Uterus (tissue), 4 donors: Measurements from ENCODE around the gene SCAF11. TPM values are rescaled to one million over a fixed set of nuclear protein-coding genes. Genes with fewer than 3 reads are reported as not detected.

ENCODE experiments used
- DNase-seq, 2 donors: peaks; one replicate each; pipeline ENCODE4 v3.0.0-alpha.2; 2019 to 2020
- H3K27ac ChIP-seq, 2 donors: fragments of 200-600 bp; sonication (generic); 1 replicate in 1 of 2; 2 replicates in 1 of 2; pipeline ENCODE4 v1.5.1; 2016 to 2018
- H3K27me3 ChIP-seq, 2 donors: fragments of 200-600 bp; sonication (generic); one replicate each; pipeline ENCODE4 v1.5.1; 2018 to 2019; ENCODE audit warnings: control low read depth in 1 of 2
- H3K36me3 ChIP-seq, 2 donors: fragments of 200-600 bp; sonication (generic); one replicate each; pipeline ENCODE4 v1.5.1; 2019; ENCODE audit warnings: control low read depth in 1 of 2
- H3K4me1 ChIP-seq, 2 donors: fragments of 200-600 bp; sonication (generic); one replicate each; pipeline ENCODE4 v1.5.1; 2018 to 2019; ENCODE audit warnings: control low read depth in 1 of 2
- H3K4me3 ChIP-seq, 2 donors: fragments of 200-600 bp; sonication (generic); 1 replicate in 1 of 2; 2 replicates in 1 of 2; pipeline ENCODE4 v1.5.1; 2018 to 2019; ENCODE audit warnings: mild to moderate bottlenecking in 1 of 2
- H3K9me3 ChIP-seq, 2 donors: fragments of 200-600 bp; sonication (generic); one replicate each; pipeline ENCODE4 v1.5.1; 2019; ENCODE audit warnings: control low read depth in 1 of 2
- CTCF ChIP-seq, 4 experiments: fragments of 200-600 bp in 2 of 4; fragments of 450-650 bp in 2 of 4; sonication (generic) in 2 of 4; IDR thresholded peaks; one replicate each; pipeline ENCODE4 v1.5.1; 2016 to 2019; ENCODE audit warnings: antibody characterized with exemption in 4 of 4, mild to moderate bottlenecking in 2 of 4, moderate library complexity in 1 of 4
- POLR2A ChIP-seq, 2 donors: fragments of 450-650 bp; IDR thresholded peaks; one replicate each; pipeline ENCODE4 v1.6.1; 2016; ENCODE audit warnings: antibody characterized with exemption in 2 of 2, mild to moderate bottlenecking in 1 of 2, moderate library complexity in 1 of 2
- intact Hi-C: fragments of 100-400 bp; cut with DNase I; formaldehyde crosslinking; loops from one replicate; pipeline ENCODE4 v1.15.1; 2023; ENCODE audit warnings: low total_unique reads
- total RNA-seq, 4 donors: library from RNA; depleted of rRNA in 3 of 4; stranded (reverse); fragments of >200 nt in 3 of 4; gene quantifications; one replicate each; pipeline versions ENCODE4 v1.1.0 to v1.2.4, GENCODE V29; 2014 to 2023
- donor health status: DM: yes; HTN: yes; CAD: no.

Gene SCAF11
- total RNA-seq, 4 donors from 2014 or later, result 127 to 207 (median 170) TPM

GRCh38 chr12:45991284-45992249, 1.2 kb upstream of the SCAF11 start:
- intact Hi-C loops, result no loop called here
- Histone ChIP-seq H3K36me3 (no peaks in the 10 kb centered on the region), H3K4me1 (peaks cover 4 to 7% of the 10 kb centered on the region in 2 donors), H3K27me3 (no peaks in the 10 kb centered on the region), H3K9me3 (no peaks in the 10 kb centered on the region), H3K27ac (peak overlapping the region; percentile 87 to 98), H3K4me3 (peak overlapping the region; percentile 60 to 75)
- peak; percentile 57 to 63 for DNase-seq
- TF ChIP-seq CTCF (IDR thresholded peaks at IDR 0.05) (no peak), POLR2A (IDR thresholded peaks at IDR 0.05) (peak in 1 of 2 donors; percentile 57)

GRCh38 chr12:45989721-45990467, 480 bp downstream of the SCAF11 start:
- intact Hi-C loops, result no loop called here
- Histone ChIP-seq H3K9me3 (no peaks in the 10 kb centered on the region), H3K4me1 (peaks cover 4 to 7% of the 10 kb centered on the region in 2 donors), H3K27ac (peak overlapping the region; percentile 96 to 98), H3K27me3 (no peaks in the 10 kb centered on the region), H3K4me3 (peak overlapping the region; percentile 75 to 78), H3K36me3 (no peaks in the 10 kb centered on the region)
- TF ChIP-seq POLR2A (IDR thresholded peaks at IDR 0.05) (no peak), CTCF (IDR thresholded peaks at IDR 0.05) (peak in 1 of 4 experiments; percentile 3)
- peak; percentile 58 to 60 for DNase-seq

- peak overlapping the region; percentile 96 to 98 for H3K27ac ChIP-seq
- no peaks in the 10 kb centered on the region for H3K36me3 ChIP-seq
- no peak for DNase-seq
- H3K4me3 ChIP-seq, result peak overlapping the region; percentile 75 to 78
- peaks cover 4 to 7% of the 10 kb centered on the region in 2 donors for H3K4me1 ChIP-seq
- intact Hi-C loops, result no loop called here
- H3K27me3 ChIP-seq, result no peaks in the 10 kb centered on the region
- no peaks in the 10 kb centered on the region for H3K9me3 ChIP-seq
- TF ChIP-seq CTCF (IDR thresholded peaks at IDR 0.05) (no peak), POLR2A (IDR thresholded peaks at IDR 0.05) (no peak)
Observed at GRCh38 chr12:45989287-45989686, 1.1 kb downstream of the SCAF11 start.

GRCh38 chr12:45988264-45988663, 2.1 kb downstream of the SCAF11 start:
- TF ChIP-seq CTCF (IDR thresholded peaks at IDR 0.05) (no peak), POLR2A (IDR thresholded peaks at IDR 0.05) (no peak)
- intact Hi-C loops, result no loop called here
- no peak for DNase-seq
- H3K9me3 ChIP-seq, result no peaks in the 10 kb centered on the region
- no peak overlapping the region for H3K27ac ChIP-seq
- no peaks in the 10 kb centered on the region for H3K36me3 ChIP-seq
- H3K4me3 ChIP-seq, result no peak overlapping the region
- H3K27me3 ChIP-seq, result no peaks in the 10 kb centered on the region
- peaks cover 4 to 7% of the 10 kb centered on the region in 2 donors for H3K4me1 ChIP-seq
